Measurements from ENCODE around the gene GNPAT.
"Not testable (repeated sequence)": the region's sequence is repeated elsewhere in the genome, so short reads cannot be mapped to it uniquely, and the experiment has no call there.

GNPAT gene

GRCh38 chr1:231240883-231241735 is at the start of gene GNPAT:
Gene GNPAT, plus strand, starts transcription at chr1:231241212. Its CDS starts 167 bp downstream, at chr1:231241379.
- peak; percentile 87 for DNase-seq

GRCh38 chr1:231192620-231193163 is 48.3 kb upstream of the GNPAT start:
- DNase-seq = no peak

GRCh38 chr1:231193710-231194340 is 47.2 kb upstream of the GNPAT start:
- DNase-seq = no peak

GRCh38 chr1:231194476-231194842 is 46.6 kb upstream of the GNPAT start:
- no peak for DNase-seq

GRCh38 chr1:231194843-231195516 is 46.0 kb upstream of the GNPAT start:
- DNase-seq = no peak

GRCh38 chr1:231196307-231196706 is 44.7 kb upstream of the GNPAT start:
- no peak for DNase-seq

GRCh38 chr1:231196728-231197127 is 44.3 kb upstream of the GNPAT start:
- DNase-seq = no peak

GRCh38 chr1:231199868-231200267 is 41.1 kb upstream of the GNPAT start:
- DNase-seq = no peak

- no peak for DNase-seq
Observed at GRCh38 chr1:231200388-231201031, 40.5 kb upstream of the GNPAT start.

GRCh38 chr1:231201375-231201978 is 39.5 kb upstream of the GNPAT start:
- no peak for DNase-seq

- no peak for DNase-seq
Observed at GRCh38 chr1:231201979-231202633, 38.9 kb upstream of the GNPAT start.

GRCh38 chr1:231203259-231204057 is 37.6 kb upstream of the GNPAT start:
- no peak for DNase-seq

GRCh38 chr1:231206856-231207255 is 34.2 kb upstream of the GNPAT start:
- DNase-seq = no peak

GRCh38 chr1:231207437-231207836 is 33.6 kb upstream of the GNPAT start:
- DNase-seq = no peak

GRCh38 chr1:231208980-231209379 is 32.0 kb upstream of the GNPAT start:
- no peak for DNase-seq

- DNase-seq = no peak
Observed at GRCh38 chr1:231209531-231209930, 31.5 kb upstream of the GNPAT start.

- no peak for DNase-seq
Observed at GRCh38 chr1:231210126-231210525, 30.9 kb upstream of the GNPAT start.

- peak; percentile 67 for DNase-seq
Observed at GRCh38 chr1:231211005-231211857, 29.8 kb upstream of the GNPAT start.

GRCh38 chr1:231212301-231212700 is 28.7 kb upstream of the GNPAT start:
- DNase-seq = not testable (repeated sequence)

Measured in KG1 (cell line).